Esophagus muscularis mucosa (tissue), 4 donors: ENCODE data around the gene CDK14. TPM values are rescaled to one million over a fixed set of nuclear protein-coding genes. Genes with fewer than 3 reads are reported as not detected.

Experiments
- DNase-seq: peaks from one replicate; pipeline ENCODE4 v3.0.0-alpha.2; 2017; ENCODE audit errors: extremely low spot score
- H3K27ac ChIP-seq, 4 donors: fragments of 200-600 bp; sonication (generic); replicated peaks in 1 of 4; 1 replicate in 3 of 4; 2 replicates in 1 of 4; pipeline ENCODE4 v1.5.1; 2016 to 2019; ENCODE audit warnings: mild to moderate bottlenecking in 1 of 4
- H3K27me3 ChIP-seq, 4 donors: fragments of 200-600 bp; sonication (generic); one replicate each; pipeline versions ENCODE4 v1.5.1 to v1.6.0; 2016 to 2019
- H3K36me3 ChIP-seq, 4 donors: fragments of 200-600 bp; sonication (generic); one replicate each; pipeline ENCODE4 v1.5.1; 2016 to 2019
- H3K4me1 ChIP-seq, 4 donors: fragments of 200-600 bp; sonication (generic); one replicate each; pipeline ENCODE4 v1.5.1; 2016 to 2019
- H3K4me3 ChIP-seq, 4 donors: fragments of 200-600 bp; sonication (generic); 1 replicate in 2 of 4; 2 replicates in 2 of 4; pipeline ENCODE4 v1.5.1; 2016 to 2019; ENCODE audit warnings: mild to moderate bottlenecking in 4 of 4, moderate library complexity in 1 of 4
- H3K9me3 ChIP-seq, 4 donors: fragments of 200-600 bp; sonication (generic); 1 replicate in 3 of 4; 2 replicates in 1 of 4; pipeline ENCODE4 v1.5.1; 2016 to 2019
- CTCF ChIP-seq, 3 experiments: fragments of 200-600 bp in 2 of 3; fragments of 450-650 bp in 1 of 3; sonication (generic) in 2 of 3; IDR thresholded peaks; one replicate each; pipeline ENCODE4 v1.5.1; 2017 to 2019; ENCODE audit warnings: antibody characterized with exemption in 3 of 3, mild to moderate bottlenecking in 2 of 3, moderate library complexity in 1 of 3
- EP300 ChIP-seq: sonication (generic); formaldehyde crosslinking; IDR thresholded peaks from one replicate; pipeline ENCODE4 v1.6.1; 2017; ENCODE audit warnings: antibody characterized with exemption
- POLR2A ChIP-seq: fragments of 450-650 bp; IDR thresholded peaks from one replicate; pipeline ENCODE4 v1.6.1; 2017; ENCODE audit warnings: antibody characterized with exemption, moderate library complexity, mild to moderate bottlenecking, low read depth
- POLR2AphosphoS5 ChIP-seq, 2 donors: sonication (generic); formaldehyde crosslinking; IDR thresholded peaks; one replicate each; pipeline ENCODE4 v1.6.1; 2017; ENCODE audit warnings: antibody characterized with exemption in 2 of 2
- WGBS: methylation state at CpG from one replicate; pipeline ENCODE4 v1.1.5; 2018; 5-methylcytosine and 5-hydroxymethylcytosine counted together
- intact Hi-C: fragments of 100-400 bp; cut with DNase I; formaldehyde crosslinking; loops from one replicate; pipeline ENCODE4 v1.15.1; 2023
- total RNA-seq, 4 donors: library from RNA; depleted of rRNA; stranded (reverse); fragments of >200 nt; gene quantifications; one replicate each; pipeline versions ENCODE4 v1.1.0 to v1.2.1, GENCODE V29; 2016

The CDK14 gene
- total RNA-seq, 4 donors from 2014 or later = 9.6 to 17.7 (median 14.3) TPM

GRCh38 chr7:90839727-90840291, 243.7 kb downstream of the CDK14 start:
- Histone ChIP-seq H3K4me3 (no peak overlapping the region), H3K4me1 (peaks cover 3 to 37% (median 33%) of the 10 kb centered on the region in 4 donors), H3K27ac (no peak overlapping the region), H3K9me3 (peaks cover 0 to 16% (median 9%) of the 10 kb centered on the region in 4 donors), H3K27me3 (no peaks in the 10 kb centered on the region), H3K36me3 (no peaks in the 10 kb centered on the region)
- WGBS = 94% methylated on average over 3 of the region's 3 CpGs
- intact Hi-C loops = no loop called here
- DNase-seq = no peak
- no peak for TF ChIP-seq POLR2A

- H3K36me3 ChIP-seq = no peaks in the 10 kb centered on the region
- no peak for DNase-seq
- H3K4me3 ChIP-seq = no peak overlapping the region
- peaks cover 0 to 16% (median 9%) of the 10 kb centered on the region in 4 donors for H3K9me3 ChIP-seq
- no peaks in the 10 kb centered on the region for H3K27me3 ChIP-seq
- intact Hi-C loops = no loop called here
- no peak for TF ChIP-seq CTCF (IDR thresholded peaks at IDR 0.05)
- TF ChIP-seq POLR2AphosphoS5 (IDR thresholded peaks at IDR 0.05) = no peak
- TF ChIP-seq EP300 = no peak
- no peak for TF ChIP-seq POLR2A
- 60% methylated on average over 4 of the region's 4 CpGs for WGBS
- peaks cover 3 to 37% (median 33%) of the 10 kb centered on the region in 4 donors for H3K4me1 ChIP-seq
- H3K27ac ChIP-seq = no peak overlapping the region
Observed at GRCh38 chr7:90841759-90842429, 245.8 kb downstream of the CDK14 start.

- no peak for DNase-seq
- H3K27ac ChIP-seq = no peak overlapping the region
- H3K9me3 ChIP-seq = peaks cover 0 to 16% (median 9%) of the 10 kb centered on the region in 4 donors
- H3K36me3 ChIP-seq = no peaks in the 10 kb centered on the region
- intact Hi-C loops = no loop called here
- H3K4me1 ChIP-seq = peaks cover 3 to 37% (median 33%) of the 10 kb centered on the region in 4 donors
- TF ChIP-seq CTCF (IDR thresholded peaks at IDR 0.05) = no peak
- TF ChIP-seq POLR2AphosphoS5 (IDR thresholded peaks at IDR 0.05) = no peak
- TF ChIP-seq EP300 = no peak
- no peak for TF ChIP-seq POLR2A
- H3K27me3 ChIP-seq = no peaks in the 10 kb centered on the region
- WGBS = 74% methylated on average over 4 of the region's 4 CpGs
- no peak overlapping the region for H3K4me3 ChIP-seq
Observed at GRCh38 chr7:90842430-90842788, 246.3 kb downstream of the CDK14 start.

GRCh38 chr7:90843472-90843871, 247.4 kb downstream of the CDK14 start:
- Histone ChIP-seq H3K27ac (no peak overlapping the region), H3K36me3 (no peaks in the 10 kb centered on the region), H3K4me1 (peaks cover 3 to 37% (median 33%) of the 10 kb centered on the region in 4 donors), H3K9me3 (peaks cover 0 to 9% (median 6%) of the 10 kb centered on the region in 4 donors), H3K4me3 (no peak overlapping the region), H3K27me3 (no peaks in the 10 kb centered on the region)
- intact Hi-C loops = no loop called here
- no peak for DNase-seq
- TF ChIP-seq CTCF (IDR thresholded peaks at IDR 0.05) (no peak), POLR2A (no peak), POLR2AphosphoS5 (IDR thresholded peaks at IDR 0.05) (no peak), EP300 (no peak)

- no peaks in the 10 kb centered on the region for H3K27me3 ChIP-seq
- H3K27ac ChIP-seq = no peak overlapping the region
- intact Hi-C loops = no loop called here
- 89% methylated on average over 1 of the region's 1 CpG for WGBS
- H3K4me3 ChIP-seq = no peak overlapping the region
- H3K36me3 ChIP-seq = no peaks in the 10 kb centered on the region
- DNase-seq = no peak
- H3K9me3 ChIP-seq = no peaks in the 10 kb centered on the region
- peaks cover 3 to 37% (median 33%) of the 10 kb centered on the region in 4 donors for H3K4me1 ChIP-seq
- TF ChIP-seq EP300 = no peak
- TF ChIP-seq POLR2A = no peak
- TF ChIP-seq CTCF (IDR thresholded peaks at IDR 0.05) = no peak
- no peak for TF ChIP-seq POLR2AphosphoS5 (IDR thresholded peaks at IDR 0.05)
Observed at GRCh38 chr7:90844421-90844820, 248.3 kb downstream of the CDK14 start.
